Liver (tissue), 9 donors: ENCODE results near the gene UVSSA. TPM values are rescaled to one million over a fixed set of nuclear protein-coding genes. Genes with fewer than 3 reads are reported as not detected.

Experiments used
- DNase-seq: peaks from one replicate; pipeline ENCODE4 v3.0.0-alpha.2; 2017; ENCODE audit warnings: low spot score
- H3K27ac ChIP-seq, 2 donors: one replicate each; pipeline ENCODE4 v1.7.0; 2013; ENCODE audit warnings: inconsistent platforms in 2 of 2, low read length in 2 of 2, control low read depth in 1 of 2, low read depth in 1 of 2, mild to moderate bottlenecking in 1 of 2
- H3K27me3 ChIP-seq, 4 donors: one replicate each; pipeline versions ENCODE4 v1.6.1 to v1.7.0; 2013; ENCODE audit warnings: low read length in 3 of 4, inconsistent platforms in 1 of 4, mild to moderate bottlenecking in 1 of 4, moderate library complexity in 1 of 4; ENCODE audit not compliant: control insufficient read depth in 4 of 4, insufficient read depth in 4 of 4
- H3K36me3 ChIP-seq, 4 donors: one replicate each; pipeline versions ENCODE4 v1.6.1 to v1.7.0; 2013; ENCODE audit warnings: low read length in 3 of 4, mild to moderate bottlenecking in 3 of 4, low read depth in 1 of 4, moderate library complexity in 1 of 4; ENCODE audit not compliant: control insufficient read depth in 4 of 4, insufficient read depth in 3 of 4
- H3K4me1 ChIP-seq, 4 donors: one replicate each; pipeline versions ENCODE4 v1.6.1 to v1.7.0; 2013; ENCODE audit warnings: low read length in 3 of 4, mild to moderate bottlenecking in 3 of 4, moderate library complexity in 1 of 4; ENCODE audit not compliant: control insufficient read depth in 4 of 4, insufficient read depth in 4 of 4
- H3K4me3 ChIP-seq, 3 donors: one replicate each; pipeline versions ENCODE4 v1.6.1 to v1.7.0; 2013; ENCODE audit warnings: low read length in 3 of 3, control low read depth in 1 of 3, low read depth in 1 of 3, mild to moderate bottlenecking in 1 of 3
- H3K9ac ChIP-seq, 2 donors: one replicate each; pipeline ENCODE4 v1.7.0; 2013; ENCODE audit warnings: low read length in 2 of 2, mild to moderate bottlenecking in 2 of 2, moderate library complexity in 2 of 2, control low read depth in 1 of 2, low read depth in 1 of 2
- H3K9me3 ChIP-seq, 4 donors: one replicate each; pipeline versions ENCODE4 v1.6.1 to v1.7.0; 2013; ENCODE audit warnings: low read length in 3 of 4; ENCODE audit not compliant: control insufficient read depth in 4 of 4
- FOXA1 ChIP-seq: IDR thresholded peaks from 2 replicates; pipeline ENCODE4 v1.6.1; 2016; ENCODE audit warnings: antibody characterized with exemption
- FOXA2 ChIP-seq: IDR thresholded peaks from 2 replicates; pipeline ENCODE4 v1.6.1; 2016; ENCODE audit warnings: antibody characterized with exemption
- GABPA ChIP-seq, 2 donors: IDR thresholded peaks in 1 of 2; conservative IDR thresholded peaks in 1 of 2; 2 replicates each; pipeline ENCODE4 v1.6.1; 2016; ENCODE audit warnings: antibody characterized with exemption in 2 of 2, mild to moderate bottlenecking in 1 of 2, moderate library complexity in 1 of 2
- HNF4A ChIP-seq, 2 donors: conservative IDR thresholded peaks; 2 replicates each; pipeline ENCODE4 v1.6.1; 2016; ENCODE audit warnings: antibody characterized with exemption in 2 of 2, mild to moderate bottlenecking in 2 of 2
- JUND ChIP-seq, 2 donors: IDR thresholded peaks; 2 replicates each; pipeline ENCODE4 v1.6.1; 2016; ENCODE audit warnings: antibody characterized with exemption in 2 of 2
- RAD21 ChIP-seq, 2 donors: IDR thresholded peaks; 2 replicates each; pipeline ENCODE4 v1.6.1; 2016; ENCODE audit warnings: antibody characterized with exemption in 2 of 2, mild to moderate bottlenecking in 2 of 2
- RXRA ChIP-seq, 2 donors: IDR thresholded peaks; 2 replicates each; pipeline ENCODE4 v1.6.1; 2017 to 2018; ENCODE audit warnings: antibody characterized with exemption in 2 of 2, mild to moderate bottlenecking in 1 of 2
- SP1 ChIP-seq: IDR thresholded peaks from 2 replicates; pipeline ENCODE4 v1.6.1; 2018; ENCODE audit warnings: antibody characterized with exemption, mild to moderate bottlenecking
- TAF1 ChIP-seq: conservative IDR thresholded peaks from 2 replicates; pipeline ENCODE4 v1.6.1; 2016; ENCODE audit warnings: antibody characterized with exemption, mild to moderate bottlenecking
- ZBTB33 ChIP-seq: IDR thresholded peaks from 2 replicates; pipeline ENCODE4 v1.6.1; 2016; ENCODE audit warnings: antibody characterized with exemption
- WGBS: extraction: QIAGEN DNeasy Blood & Tissue Kit; methylation state at CpG from one replicate; pipeline ENCODE4 v1.1.7; 2013; 5-methylcytosine and 5-hydroxymethylcytosine counted together
- polyA plus RNA-seq, 2 donors: library from polyadenylated mRNA; stranded (reverse) in 1 of 2; unstranded in 1 of 2; fragments of 200-250 nt in 1 of 2; fragments of >200 nt in 1 of 2; fragmentation: Nextera tagmentation in 1 of 2; extraction: Ambion mirVana in 1 of 2; gene quantifications; one replicate each; pipeline versions ENCODE4 v1.2.1 to v1.2.3, GENCODE V29; 2013 to 2015
- total RNA-seq, 2 donors: library from RNA; depleted of rRNA; stranded (reverse); fragments of >200 nt; gene quantifications; one replicate each; pipeline ENCODE4 v1.2.3, GENCODE V29; 2014
- TF ChIP-seq, protein P1 (sequence below): IDR thresholded peaks from 2 replicates; pipeline ENCODE4 v1.6.1; 2016; ENCODE audit warnings: antibody characterized with exemption, mild to moderate bottlenecking
- donor health status: healthy.
- donor health status: healthy.
- donor health status: healthy.
- donor health status: healthy.
- donor health status: healthy.

The UVSSA gene
- total and polyA plus RNA-seq, 4 donors, result 2.2 to 18.3 (median 3.6) TPM

GRCh38 chr4:1310031-1310795, 36.8 kb upstream of the UVSSA start:
- Histone ChIP-seq H3K27me3 (no peaks in the 10 kb centered on the region), H3K9ac (no peak overlapping the region), H3K27ac (peak overlapping the region; percentile 56 to 70), H3K4me1 (peaks cover 0 to 35% (median 20%) of the 10 kb centered on the region in 4 donors), H3K9me3 (no peaks in the 10 kb centered on the region), H3K36me3 (peaks cover 2 to 23% (median 13%) of the 10 kb centered on the region in 4 donors), H3K4me3 (peak overlapping the region in 2 of 3 donors; percentile 41 to 63)
- 84% methylated on average over 32 of the region's 32 CpGs for WGBS
- DNase-seq, result no peak
- TF ChIP-seq ZBTB33 (no peak), TAF1 (no peak), SP1 (no peak)

GRCh38 chr4:1310796-1311631, 36.0 kb upstream of the UVSSA start:
- WGBS, result 93% methylated on average over 49 of the region's 49 CpGs
- Histone ChIP-seq H3K27me3 (no peaks in the 10 kb centered on the region), H3K4me3 (no peak overlapping the region), H3K4me1 (peaks cover 0 to 35% (median 20%) of the 10 kb centered on the region in 4 donors), H3K9me3 (no peaks in the 10 kb centered on the region), H3K9ac (no peak overlapping the region), H3K36me3 (peaks cover 5 to 27% (median 17%) of the 10 kb centered on the region in 4 donors), H3K27ac (no peak overlapping the region)
- TF ChIP-seq FOXA2, result no peak
- TF ChIP-seq TAF1, result no peak
- TF ChIP-seq GABPA (IDR thresholded peaks at IDR 0.05 in 1 of 2, conservative IDR thresholded peaks at IDR 0.05 in 1 of 2), result no peak
- DNase-seq, result no peak

DNA sequence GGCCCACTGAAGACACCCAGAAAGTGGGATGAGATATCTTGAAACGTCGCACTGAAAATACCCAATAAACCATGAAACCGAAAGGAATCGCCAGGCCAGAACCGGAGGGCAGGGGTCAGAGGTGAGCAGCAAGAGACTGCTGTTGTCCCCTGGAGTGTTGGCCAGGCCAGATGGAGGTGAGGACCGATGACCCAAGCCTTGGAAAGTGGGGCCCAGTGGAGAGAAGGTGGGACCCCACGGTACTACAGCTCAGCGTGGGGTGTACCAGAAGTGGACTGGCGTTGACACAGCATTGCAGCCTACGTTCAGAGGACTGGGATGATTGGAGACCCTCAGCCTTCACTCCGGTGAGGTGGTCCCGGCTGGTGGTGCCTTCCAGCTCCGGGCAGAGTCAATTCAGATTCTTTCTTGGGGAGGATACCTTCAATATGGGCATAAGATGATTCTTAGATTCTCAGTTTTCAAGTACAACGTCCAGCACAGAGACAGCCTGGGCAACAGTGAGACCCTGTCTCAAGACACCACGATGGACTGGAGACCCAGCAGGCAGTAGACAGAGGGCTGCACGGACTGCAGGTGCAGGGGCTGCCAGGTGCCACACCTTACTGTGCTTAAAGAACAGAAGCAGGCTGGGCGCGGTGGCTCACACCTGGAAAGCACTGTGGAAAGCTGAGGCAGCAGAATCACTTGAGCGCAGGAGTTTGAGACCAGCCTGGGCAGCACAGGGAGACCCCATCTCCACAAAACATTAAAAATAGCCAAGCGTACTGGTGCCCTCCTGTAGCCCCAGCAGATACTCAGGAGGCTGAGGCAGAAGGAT, 34.0 kb upstream of the UVSSA start:
- no peaks in the 10 kb centered on the region for H3K27me3 ChIP-seq
- H3K9ac ChIP-seq, result no peak overlapping the region
- no peaks in the 10 kb centered on the region for H3K9me3 ChIP-seq
- H3K36me3 ChIP-seq, result peaks cover 8 to 40% (median 27%) of the 10 kb centered on the region in 4 donors
- WGBS, result 96% methylated on average over 20 of the region's 20 CpGs
- H3K27ac ChIP-seq, result no peak overlapping the region
- TF ChIP-seq FOXA2, result no peak
- DNase-seq, result no peak
- H3K4me1 ChIP-seq, result peaks cover 0 to 30% (median 20%) of the 10 kb centered on the region in 4 donors
- no peak overlapping the region for H3K4me3 ChIP-seq

DNA sequence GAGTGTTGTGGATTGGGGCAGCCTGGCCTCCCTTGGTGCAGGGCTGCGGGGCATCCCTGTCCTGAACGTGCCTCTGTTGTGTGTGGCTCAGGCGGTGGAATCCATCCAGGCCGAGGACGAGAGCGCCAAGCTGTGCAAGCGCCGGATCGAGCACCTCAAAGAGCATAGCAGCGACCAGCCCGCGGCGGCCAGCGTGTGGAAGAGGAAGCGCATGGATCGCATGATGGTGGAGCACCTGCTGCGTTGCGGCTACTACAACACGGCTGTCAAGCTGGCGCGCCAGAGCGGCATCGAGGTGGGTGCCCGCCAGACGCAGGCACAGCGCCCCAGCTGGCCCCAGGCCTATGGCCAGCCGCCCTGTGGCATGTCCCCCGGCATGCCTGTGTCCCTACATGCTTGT, 31.7 kb upstream of the UVSSA start:
- DNase-seq, result no peak
- H3K4me1 ChIP-seq, result peaks cover 0 to 9% (median 2%) of the 10 kb centered on the region in 4 donors
- H3K9me3 ChIP-seq, result no peaks in the 10 kb centered on the region
- H3K27ac ChIP-seq, result no peak overlapping the region
- 97% methylated on average over 28 of the region's 28 CpGs for WGBS
- H3K27me3 ChIP-seq, result no peaks in the 10 kb centered on the region
- H3K4me3 ChIP-seq, result no peak overlapping the region
- H3K9ac ChIP-seq, result no peak overlapping the region
- peaks cover 11 to 49% (median 30%) of the 10 kb centered on the region in 4 donors for H3K36me3 ChIP-seq
- no peak for TF ChIP-seq RAD21 (IDR thresholded peaks at IDR 0.05)
- no peak for TF ChIP-seq FOXA2
- TF ChIP-seq, protein P1, sequence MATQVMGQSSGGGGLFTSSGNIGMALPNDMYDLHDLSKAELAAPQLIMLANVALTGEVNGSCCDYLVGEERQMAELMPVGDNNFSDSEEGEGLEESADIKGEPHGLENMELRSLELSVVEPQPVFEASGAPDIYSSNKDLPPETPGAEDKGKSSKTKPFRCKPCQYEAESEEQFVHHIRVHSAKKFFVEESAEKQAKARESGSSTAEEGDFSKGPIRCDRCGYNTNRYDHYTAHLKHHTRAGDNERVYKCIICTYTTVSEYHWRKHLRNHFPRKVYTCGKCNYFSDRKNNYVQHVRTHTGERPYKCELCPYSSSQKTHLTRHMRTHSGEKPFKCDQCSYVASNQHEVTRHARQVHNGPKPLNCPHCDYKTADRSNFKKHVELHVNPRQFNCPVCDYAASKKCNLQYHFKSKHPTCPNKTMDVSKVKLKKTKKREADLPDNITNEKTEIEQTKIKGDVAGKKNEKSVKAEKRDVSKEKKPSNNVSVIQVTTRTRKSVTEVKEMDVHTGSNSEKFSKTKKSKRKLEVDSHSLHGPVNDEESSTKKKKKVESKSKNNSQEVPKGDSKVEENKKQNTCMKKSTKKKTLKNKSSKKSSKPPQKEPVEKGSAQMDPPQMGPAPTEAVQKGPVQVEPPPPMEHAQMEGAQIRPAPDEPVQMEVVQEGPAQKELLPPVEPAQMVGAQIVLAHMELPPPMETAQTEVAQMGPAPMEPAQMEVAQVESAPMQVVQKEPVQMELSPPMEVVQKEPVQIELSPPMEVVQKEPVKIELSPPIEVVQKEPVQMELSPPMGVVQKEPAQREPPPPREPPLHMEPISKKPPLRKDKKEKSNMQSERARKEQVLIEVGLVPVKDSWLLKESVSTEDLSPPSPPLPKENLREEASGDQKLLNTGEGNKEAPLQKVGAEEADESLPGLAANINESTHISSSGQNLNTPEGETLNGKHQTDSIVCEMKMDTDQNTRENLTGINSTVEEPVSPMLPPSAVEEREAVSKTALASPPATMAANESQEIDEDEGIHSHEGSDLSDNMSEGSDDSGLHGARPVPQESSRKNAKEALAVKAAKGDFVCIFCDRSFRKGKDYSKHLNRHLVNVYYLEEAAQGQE, result no peak
- no peak for TF ChIP-seq FOXA1
- TF ChIP-seq HNF4A (conservative IDR thresholded peaks at IDR 0.05), result no peak
- TF ChIP-seq RXRA (IDR thresholded peaks at IDR 0.05), result no peak
- no peak for TF ChIP-seq JUND (IDR thresholded peaks at IDR 0.05)
- TF ChIP-seq TAF1, result no peak
